Stimulated activated naive CD4-positive, alpha-beta T cell (primary cell): ENCODE results near the gene GLS2.
A peak's percentile ranks its signal among the peaks of the same experiment; 100 is the strongest.
"Not testable (repeated sequence)": the region's sequence is repeated elsewhere in the genome, so short reads cannot be mapped to it uniquely, and the experiment has no call there.

Experiments used
- DNase-seq, 6 experiments: peaks; one replicate each; lab custom pipeline; 2025; lab: John Stamatoyannopoulos, UW

Gene GLS2

DNA sequence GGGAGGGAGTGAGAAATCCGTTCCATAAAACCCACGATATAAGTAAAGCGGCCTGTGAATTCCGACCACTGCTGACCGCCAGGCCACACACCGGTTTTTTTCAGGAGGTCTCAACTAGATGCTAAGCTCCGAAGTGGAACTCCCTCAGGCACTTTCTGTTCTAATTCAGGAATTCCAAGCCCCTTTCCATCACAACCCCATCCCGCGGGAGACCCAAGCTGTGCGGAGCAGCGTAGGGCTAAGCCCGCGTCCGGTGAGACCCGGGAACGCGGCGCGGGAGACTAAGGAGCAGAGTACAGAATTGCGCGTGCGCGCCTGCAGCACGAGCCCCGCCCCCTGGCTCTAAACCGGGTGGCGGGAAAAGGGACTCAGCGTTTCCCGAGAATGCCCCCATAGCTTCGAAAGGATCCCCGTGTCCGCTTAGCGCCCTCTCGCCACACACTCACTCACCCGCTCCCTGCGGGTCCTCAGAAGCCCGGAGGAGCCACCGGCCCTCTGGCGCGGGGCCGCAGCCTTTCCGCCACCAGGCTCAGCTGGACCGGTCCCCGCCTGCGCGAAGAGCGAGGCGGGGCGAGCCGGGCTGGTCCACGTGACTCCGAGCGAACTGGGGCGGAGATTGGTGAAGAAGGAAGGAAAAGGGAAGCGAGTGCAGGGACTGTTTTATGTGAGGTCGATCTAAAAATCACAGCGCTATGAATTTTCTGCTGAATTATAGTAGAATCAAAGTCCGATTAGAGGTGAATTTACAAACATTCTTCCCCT, 38.9 kb downstream of the GLS2 start, which contains the start of gene TIMELESS:
Gene TIMELESS, minus strand, starts transcription at position 567 of the 762 bp plus-strand sequence. CDS start 15,256 bp downstream, outside the sequence.
- peak; percentile 70 to 92 (median 81) for DNase-seq

DNA sequence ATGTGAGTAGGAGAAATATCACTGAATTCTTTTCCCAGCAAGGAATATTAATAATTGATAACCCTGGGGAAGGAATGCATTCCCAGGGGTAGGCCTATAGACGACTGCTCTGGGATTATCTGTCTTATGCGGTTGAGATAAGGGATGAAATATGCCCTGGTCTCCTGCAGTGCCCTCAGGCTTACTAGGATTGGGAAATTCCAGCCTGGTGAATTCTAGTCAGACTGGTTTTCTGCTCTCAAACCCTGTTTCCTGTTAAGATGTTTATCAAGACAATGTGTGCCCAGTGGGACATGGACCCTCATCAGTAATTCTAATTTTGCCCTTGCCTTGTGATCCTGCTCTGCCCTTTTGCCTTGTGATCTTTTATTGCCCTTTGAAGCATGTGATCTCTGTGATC, 44.8 kb downstream of the GLS2 start:
- DNase-seq, result not testable (repeated sequence)

DNA sequence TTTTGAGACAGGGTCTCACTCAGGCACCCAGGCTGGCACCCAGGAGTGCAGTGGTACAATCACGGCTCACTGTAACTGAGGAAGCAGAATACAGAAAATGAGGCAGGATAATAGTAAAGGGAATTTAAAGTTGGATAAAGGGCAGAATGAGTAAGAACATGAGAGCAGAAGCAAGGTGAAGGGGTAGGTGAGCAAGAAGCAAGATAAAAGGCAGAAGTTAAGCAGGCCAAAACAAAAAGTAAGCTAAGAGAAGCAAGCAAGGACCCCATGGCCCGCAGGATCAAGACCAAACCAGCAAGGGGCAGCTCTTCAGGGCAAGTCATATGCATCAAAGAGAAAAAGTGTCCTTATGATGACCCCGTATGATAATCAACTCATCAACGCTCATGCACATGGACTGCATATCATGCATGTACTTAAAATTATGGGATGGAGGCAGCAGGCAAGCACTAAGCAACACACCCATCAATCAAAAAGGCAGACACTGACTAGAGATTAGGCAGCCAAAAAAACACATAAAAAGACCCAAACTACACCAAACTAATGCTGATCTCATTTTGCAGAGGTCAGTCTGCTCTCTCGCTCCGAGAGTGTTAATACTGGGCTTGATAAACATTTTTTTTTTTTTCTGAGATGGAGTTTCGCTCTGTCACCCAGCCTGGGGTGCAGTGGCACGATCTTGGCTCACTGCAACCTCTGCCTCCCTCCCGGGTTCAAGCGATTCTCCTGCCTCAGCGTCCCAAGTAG, 50.4 kb downstream of the GLS2 start:
- DNase-seq, result no peak

- no peak for DNase-seq
Observed at GRCh38 chr12:56434828-56435227, 53.1 kb downstream of the GLS2 start.

- no peak for DNase-seq
Observed at GRCh38 chr12:56431850-56432249, 56.1 kb downstream of the GLS2 start.

GRCh38 chr12:56431288-56431687, 56.7 kb downstream of the GLS2 start:
- no peak for DNase-seq

GRCh38 chr12:56425940-56426438, 62.0 kb downstream of the GLS2 start:
- DNase-seq, result no peak

GRCh38 chr12:56425193-56425592, 62.8 kb downstream of the GLS2 start:
- peak in 2 of 6 experiments; percentile 24 to 31 for DNase-seq
